ENCODE data around the gene TTC39A. TPM values are rescaled to one million over a fixed set of nuclear protein-coding genes. Genes with fewer than 3 reads are reported as not detected.
A peak's percentile ranks its signal among the peaks of the same experiment; 100 is the strongest.

Gene TTC39A
- total RNA-seq, 2 donors from 2014 or later, result 12.8 to 20.7 TPM

GRCh38 chr1:51344602-51345299 is 14.4 kb upstream of the TTC39A start:
- Mint-ChIP-seq H3K27ac (no peak overlapping the region), H3K4me3 (peak overlapping the region; percentile 50), H3K9me3 (no peaks in the 10 kb centered on the region), H3K27me3 (ENCODE audit: insufficient read depth) (peaks cover 22% of the 10 kb centered on the region), H3K4me1 (peaks cover 26% of the 10 kb centered on the region), H3K36me3 (ENCODE audit: low read depth) (no peaks in the 10 kb centered on the region)
- Histone ChIP-seq H3K27ac (ENCODE audit: low read depth, low read length) (no peak overlapping the region), H3K4me3 (ENCODE audit: low read length) (no peak overlapping the region), H3K9ac (ENCODE audit: extremely low read depth, low read length, poor library complexity, severe bottlenecking) (no peak overlapping the region), H3K27me3 (ENCODE audit: control insufficient read depth, insufficient read depth, low read length, poor library complexity, severe bottlenecking) (peaks cover 29% of the 10 kb centered on the region), H3K9me3 (ENCODE audit: control insufficient read depth, low read length) (no peaks in the 10 kb centered on the region), H3K36me3 (ENCODE audit: control insufficient read depth, insufficient read depth, low read length) (no peaks in the 10 kb centered on the region), H3K4me1 (ENCODE audit: control insufficient read depth, insufficient read depth, low read length) (peaks cover 4% of the 10 kb centered on the region)
- TF ChIP-seq, protein P1, sequence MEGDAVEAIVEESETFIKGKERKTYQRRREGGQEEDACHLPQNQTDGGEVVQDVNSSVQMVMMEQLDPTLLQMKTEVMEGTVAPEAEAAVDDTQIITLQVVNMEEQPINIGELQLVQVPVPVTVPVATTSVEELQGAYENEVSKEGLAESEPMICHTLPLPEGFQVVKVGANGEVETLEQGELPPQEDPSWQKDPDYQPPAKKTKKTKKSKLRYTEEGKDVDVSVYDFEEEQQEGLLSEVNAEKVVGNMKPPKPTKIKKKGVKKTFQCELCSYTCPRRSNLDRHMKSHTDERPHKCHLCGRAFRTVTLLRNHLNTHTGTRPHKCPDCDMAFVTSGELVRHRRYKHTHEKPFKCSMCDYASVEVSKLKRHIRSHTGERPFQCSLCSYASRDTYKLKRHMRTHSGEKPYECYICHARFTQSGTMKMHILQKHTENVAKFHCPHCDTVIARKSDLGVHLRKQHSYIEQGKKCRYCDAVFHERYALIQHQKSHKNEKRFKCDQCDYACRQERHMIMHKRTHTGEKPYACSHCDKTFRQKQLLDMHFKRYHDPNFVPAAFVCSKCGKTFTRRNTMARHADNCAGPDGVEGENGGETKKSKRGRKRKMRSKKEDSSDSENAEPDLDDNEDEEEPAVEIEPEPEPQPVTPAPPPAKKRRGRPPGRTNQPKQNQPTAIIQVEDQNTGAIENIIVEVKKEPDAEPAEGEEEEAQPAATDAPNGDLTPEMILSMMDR (conservative IDR thresholded peaks at IDR 0.05), result peak; percentile 62
- WGBS, 2 experiments (ENCODE audit: insufficient coverage in 1 of 2, insufficient read length in 1 of 2), result 15 to 66% methylated on average over 11 to 60 of the region's 60 CpGs
- peak; percentile 89 for DNase-seq

GRCh38 chr1:51344276-51344601 is 13.9 kb upstream of the TTC39A start:
- Mint-ChIP-seq H3K9me3 (no peaks in the 10 kb centered on the region), H3K36me3 (ENCODE audit: low read depth) (no peaks in the 10 kb centered on the region), H3K4me3 (peak overlapping the region; percentile 50), H3K4me1 (peaks cover 26% of the 10 kb centered on the region), H3K27me3 (ENCODE audit: insufficient read depth) (peaks cover 22% of the 10 kb centered on the region), H3K27ac (no peak overlapping the region)
- H3K27ac ChIP-seq (ENCODE audit: low read depth, low read length), result no peak overlapping the region
- no peak overlapping the region for H3K4me3 ChIP-seq (ENCODE audit: low read length)
- H3K9ac ChIP-seq (ENCODE audit: extremely low read depth, low read length, poor library complexity, severe bottlenecking), result no peak overlapping the region
- DNase-seq, result peak; percentile 48
- H3K9me3 ChIP-seq (ENCODE audit: control insufficient read depth, low read length), result no peaks in the 10 kb centered on the region
- H3K4me1 ChIP-seq (ENCODE audit: control insufficient read depth, insufficient read depth, low read length), result peaks cover 4% of the 10 kb centered on the region
- peaks cover 29% of the 10 kb centered on the region for H3K27me3 ChIP-seq (ENCODE audit: control insufficient read depth, insufficient read depth, low read length, poor library complexity, severe bottlenecking)
- 87 to 88% methylated on average over 5 to 7 of the region's 7 CpGs for WGBS, 2 experiments (ENCODE audit: insufficient coverage in 1 of 2, insufficient read length in 1 of 2)
- TF ChIP-seq, protein P1 (conservative IDR thresholded peaks at IDR 0.05), result no peak
- H3K36me3 ChIP-seq (ENCODE audit: control insufficient read depth, insufficient read depth, low read length), result no peaks in the 10 kb centered on the region

DNA sequence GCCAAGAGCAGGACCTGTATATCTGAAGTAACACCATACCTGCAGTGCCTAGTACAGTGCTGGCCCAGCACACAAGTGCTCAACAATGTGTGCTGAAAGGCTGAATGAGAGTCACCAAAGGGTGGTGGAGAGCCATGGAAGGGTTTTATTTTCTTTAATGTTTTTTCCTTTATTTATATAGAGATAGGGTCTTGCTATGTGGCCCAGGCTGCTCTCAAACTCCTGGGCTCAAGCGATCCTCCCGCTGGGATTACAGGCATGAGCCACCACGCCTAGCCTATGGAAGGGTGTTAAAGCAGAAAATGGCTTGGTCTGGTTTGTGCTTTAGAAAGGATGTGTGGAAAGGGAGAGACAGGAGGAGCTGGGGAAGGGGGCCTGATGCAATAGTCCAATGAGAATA is 13.3 kb upstream of the TTC39A start:
- H3K27ac Mint-ChIP-seq, result no peak overlapping the region
- H3K9me3 Mint-ChIP-seq, result no peaks in the 10 kb centered on the region
- Histone ChIP-seq H3K4me3 (ENCODE audit: low read length) (no peak overlapping the region), H3K36me3 (ENCODE audit: control insufficient read depth, insufficient read depth, low read length) (no peaks in the 10 kb centered on the region), H3K9ac (ENCODE audit: extremely low read depth, low read length, poor library complexity, severe bottlenecking) (no peak overlapping the region), H3K27ac (ENCODE audit: low read depth, low read length) (no peak overlapping the region), H3K4me1 (ENCODE audit: control insufficient read depth, insufficient read depth, low read length) (peaks cover 4% of the 10 kb centered on the region), H3K27me3 (ENCODE audit: control insufficient read depth, insufficient read depth, low read length, poor library complexity, severe bottlenecking) (peaks cover 29% of the 10 kb centered on the region), H3K9me3 (ENCODE audit: control insufficient read depth, low read length) (no peaks in the 10 kb centered on the region)
- H3K27me3 Mint-ChIP-seq (ENCODE audit: insufficient read depth), result peaks cover 22% of the 10 kb centered on the region
- peaks cover 26% of the 10 kb centered on the region for H3K4me1 Mint-ChIP-seq
- H3K4me3 Mint-ChIP-seq, result peak overlapping the region; percentile 50
- 87 to 89% methylated on average over 3 of the region's 3 CpGs for WGBS, 2 experiments (ENCODE audit: insufficient coverage in 1 of 2, insufficient read length in 1 of 2)
- TF ChIP-seq, protein P1 (conservative IDR thresholded peaks at IDR 0.05), result no peak
- H3K36me3 Mint-ChIP-seq (ENCODE audit: low read depth), result no peaks in the 10 kb centered on the region
- DNase-seq, result no peak
